ENCODE results near the gene CDH6. TPM values are rescaled to one million over a fixed set of nuclear protein-coding genes. Genes with fewer than 3 reads are reported as not detected.

The CDH6 gene
- not detected in 2 replicates for total RNA-seq

GRCh38 chr5:31193591-31194467 lies at the start of gene CDH6:
CDH6 (plus strand) TSS chr5:31193686; CDS start chr5:31267474, 73,788 bp downstream.

